Activated CD4-positive, alpha-beta memory T cell treated with anti-CD3 and anti-CD28 coated beads for 36 hours (primary cell): ENCODE data around the gene DDC. TPM values are rescaled to one million over a fixed set of nuclear protein-coding genes. Genes with fewer than 3 reads are reported as not detected.

ENCODE experiments used
- CTCF ChIA-PET: fragments of 350-600 bp; sonication (Branson Sonifier 250); formaldehyde crosslinking; loops from one replicate; lab custom pipeline; 2021; ENCODE audit warnings: antibody characterized with exemption, inconsistent platforms; lab: Charles Lee
- POLR2A ChIA-PET: fragments of 350-600 bp; sonication (Branson Sonifier 250); formaldehyde crosslinking; loops from one replicate; lab custom pipeline; 2021; ENCODE audit warnings: antibody characterized with exemption; lab: Charles Lee
- DNase-seq: peaks from one replicate; pipeline ENCODE4 v3.0.0-alpha.2; 2020
- H3K27ac Mint-ChIP-seq: one replicate; pipeline ENCODE4 v1.8.0; 2021; ENCODE audit warnings: mixed read lengths
- H3K27me3 Mint-ChIP-seq: one replicate; pipeline ENCODE4 v1.8.0; 2021; ENCODE audit warnings: mixed read lengths
- H3K36me3 Mint-ChIP-seq: one replicate; pipeline ENCODE4 v1.8.0; 2021; ENCODE audit warnings: mixed read lengths
- H3K4me1 Mint-ChIP-seq: one replicate; pipeline ENCODE4 v1.8.0; 2021; ENCODE audit warnings: low read depth, mixed read lengths
- H3K4me3 Mint-ChIP-seq: one replicate; pipeline ENCODE4 v1.8.0; 2021; ENCODE audit warnings: mild to moderate bottlenecking, mixed read lengths
- H3K9me3 Mint-ChIP-seq: one replicate; pipeline ENCODE4 v1.8.0; 2021; ENCODE audit warnings: mixed read lengths
- intact Hi-C: fragments of 100-400 bp; cut with micrococcal nuclease; formaldehyde crosslinking; loops from one replicate; pipeline ENCODE4 v1.15.1; 2023
- total RNA-seq, 2 experiments: library from RNA; stranded (reverse); gene quantifications; one replicate each; pipeline ENCODE4 v1.2.3, GENCODE V29; 2021

Gene DDC
- total RNA-seq, 2 experiments from 2014 or later, result not detected

- H3K27me3 Mint-ChIP-seq, result no peaks in the 10 kb centered on the region
- H3K4me3 Mint-ChIP-seq, result no peak overlapping the region
- H3K27ac Mint-ChIP-seq, result no peak overlapping the region
- intact Hi-C loops, result no loop called here
- no peaks in the 10 kb centered on the region for H3K4me1 Mint-ChIP-seq
- CTCF ChIA-PET, result no interaction called here
- no peaks in the 10 kb centered on the region for H3K9me3 Mint-ChIP-seq
- POLR2A ChIA-PET, result no interaction called here
- no peak for DNase-seq
- H3K36me3 Mint-ChIP-seq, result no peaks in the 10 kb centered on the region
Measured at GRCh38 chr7:50504646-50505546, 60.3 kb downstream of the DDC start.

DNA sequence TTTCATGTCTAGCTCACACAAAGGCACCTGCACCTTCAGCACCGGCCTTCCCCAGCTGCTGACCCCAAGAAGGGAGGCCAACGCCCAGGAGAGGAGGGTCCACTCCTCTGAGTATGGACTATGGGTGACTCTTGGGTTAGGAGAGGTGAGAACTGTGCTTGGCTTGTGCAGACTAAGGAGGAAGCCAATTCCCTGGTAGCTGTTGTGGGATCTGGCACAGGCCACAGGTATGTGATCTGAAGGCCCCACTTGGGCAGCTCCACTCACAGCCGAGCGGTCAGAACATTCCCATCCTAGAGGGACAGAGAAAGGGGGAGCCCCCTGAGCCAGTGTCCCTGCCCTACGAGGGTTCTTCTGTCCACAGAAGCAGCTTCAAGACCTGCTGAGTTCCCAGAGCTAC lies 62.3 kb downstream of the DDC start:
- Mint-ChIP-seq H3K9me3 (no peaks in the 10 kb centered on the region), H3K4me1 (no peaks in the 10 kb centered on the region), H3K27me3 (peaks cover 9% of the 10 kb centered on the region), H3K36me3 (no peaks in the 10 kb centered on the region), H3K4me3 (no peak overlapping the region), H3K27ac (no peak overlapping the region)
- no peak for DNase-seq
- ChIA-PET POLR2A (no interaction called here), CTCF (interaction anchor here (0.7 to 1.6 kb wide), 3 partner anchors 9 to 36 kb away, joined by 3 to 5 read pairs (median 3); no protein-coding TSS in a partner anchor)
- intact Hi-C loops, result no loop called here

DNA sequence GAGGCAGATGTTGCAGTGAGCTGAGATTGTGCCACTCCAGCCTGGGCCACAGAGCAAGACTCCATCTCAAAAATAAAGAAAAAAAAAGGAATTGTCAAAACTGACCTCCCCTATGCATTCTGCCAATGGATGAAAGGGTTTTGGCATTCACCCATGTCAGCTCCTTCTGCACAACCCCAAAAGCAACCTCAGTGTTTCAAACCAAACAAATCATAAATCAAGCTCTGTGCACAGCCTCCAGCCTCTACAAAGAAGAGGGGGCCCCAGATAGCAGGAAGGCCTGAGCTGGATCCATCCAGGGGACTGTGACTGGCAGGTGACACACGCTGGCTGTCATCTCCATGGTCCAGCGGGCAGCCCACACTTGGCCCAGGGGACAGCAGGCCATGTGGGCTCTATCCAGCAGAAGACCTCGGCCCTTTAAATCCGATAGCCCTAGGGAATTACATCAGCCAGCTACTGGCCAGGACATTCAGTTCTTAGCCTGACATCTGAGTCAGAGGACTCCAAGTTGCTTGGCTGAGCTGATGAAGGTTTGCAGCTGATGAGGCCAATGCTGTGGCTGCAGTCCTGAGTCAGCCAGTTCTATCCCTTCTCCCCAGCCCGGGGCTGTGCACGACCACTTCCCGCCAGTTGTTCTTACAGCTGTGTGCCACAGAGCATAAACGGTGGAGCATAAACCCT lies 63.1 kb downstream of the DDC start:
- H3K27ac Mint-ChIP-seq, result no peak overlapping the region
- intact Hi-C loops, result no loop called here
- no peaks in the 10 kb centered on the region for H3K9me3 Mint-ChIP-seq
- H3K36me3 Mint-ChIP-seq, result no peaks in the 10 kb centered on the region
- ChIA-PET POLR2A (no interaction called here), CTCF (interaction anchor here (1.4 to 1.6 kb wide), 2 partner anchors 34 to 35 kb away, joined by 3 to 5 read pairs; no protein-coding TSS in a partner anchor)
- peaks cover 16% of the 10 kb centered on the region for H3K27me3 Mint-ChIP-seq
- no peak for DNase-seq
- H3K4me3 Mint-ChIP-seq, result no peak overlapping the region
- peaks cover under 1% of the 10 kb centered on the region for H3K4me1 Mint-ChIP-seq

DNA sequence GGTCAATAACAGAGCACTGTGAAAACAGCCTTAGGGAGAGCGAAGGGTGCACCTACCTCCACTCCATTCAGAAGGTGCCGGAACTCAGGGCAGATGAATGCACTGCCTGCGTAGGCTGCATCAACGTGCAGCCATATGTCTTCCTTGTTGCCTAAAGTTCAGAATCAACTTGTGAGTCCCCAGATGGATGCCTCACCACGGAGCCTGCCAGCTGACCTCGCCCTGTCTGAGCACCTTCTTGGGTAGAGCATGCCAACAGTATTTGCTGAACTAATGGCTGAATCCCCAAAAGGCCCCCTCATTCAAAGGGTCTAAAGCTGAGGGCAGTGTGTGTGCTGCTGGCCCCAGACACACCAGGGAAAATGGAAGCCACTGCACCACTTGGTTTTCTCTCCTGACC lies 66.1 kb downstream of the DDC start:
- no peak overlapping the region for H3K27ac Mint-ChIP-seq
- H3K36me3 Mint-ChIP-seq, result no peaks in the 10 kb centered on the region
- H3K9me3 Mint-ChIP-seq, result no peaks in the 10 kb centered on the region
- ChIA-PET POLR2A (no interaction called here), CTCF (no interaction called here)
- no peak overlapping the region for H3K4me3 Mint-ChIP-seq
- peaks cover 3% of the 10 kb centered on the region for H3K4me1 Mint-ChIP-seq
- DNase-seq, result no peak
- peaks cover 18% of the 10 kb centered on the region for H3K27me3 Mint-ChIP-seq
- intact Hi-C loops, result no loop called here

GRCh38 chr7:50497968-50498367 lies 67.2 kb downstream of the DDC start:
- Mint-ChIP-seq H3K27me3 (peaks cover 21% of the 10 kb centered on the region), H3K36me3 (no peaks in the 10 kb centered on the region), H3K27ac (no peak overlapping the region), H3K9me3 (no peaks in the 10 kb centered on the region), H3K4me3 (no peak overlapping the region), H3K4me1 (peaks cover 3% of the 10 kb centered on the region)
- POLR2A ChIA-PET, result no interaction called here
- intact Hi-C loops, result no loop called here
- no peak for DNase-seq
- CTCF ChIA-PET, result no interaction called here

DNA sequence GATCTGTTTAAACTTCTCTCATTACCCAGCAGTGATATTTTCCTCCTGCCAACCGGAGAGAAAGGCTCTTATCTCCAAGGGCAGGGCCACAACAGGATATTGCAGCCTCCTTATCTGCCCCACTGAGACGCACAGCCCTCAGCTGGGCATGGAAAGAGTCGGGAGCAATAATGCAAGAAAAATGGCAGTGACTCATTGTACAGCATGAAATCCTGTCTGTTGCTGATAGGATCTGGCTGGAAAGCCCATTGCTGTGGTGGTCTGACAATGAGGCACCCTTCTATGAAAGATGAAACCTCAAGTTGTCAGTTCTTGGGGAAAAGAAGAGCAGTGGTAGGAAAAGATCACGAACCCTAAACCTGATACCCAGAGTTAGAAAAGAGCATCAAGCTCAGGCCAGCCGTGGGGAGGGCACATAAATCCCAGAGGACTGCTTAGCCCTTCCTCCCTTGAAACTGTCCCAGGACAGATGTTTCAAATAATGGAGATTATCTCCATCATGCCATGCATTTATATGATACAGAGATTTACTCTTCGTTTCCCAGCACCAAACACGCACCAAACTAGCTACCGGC lies 68.0 kb downstream of the DDC start:
- Mint-ChIP-seq H3K9me3 (no peaks in the 10 kb centered on the region), H3K36me3 (no peaks in the 10 kb centered on the region), H3K27ac (no peak overlapping the region), H3K4me3 (no peak overlapping the region), H3K27me3 (peaks cover 24% of the 10 kb centered on the region), H3K4me1 (peaks cover 3% of the 10 kb centered on the region)
- intact Hi-C loops, result no loop called here
- POLR2A ChIA-PET, result no interaction called here
- CTCF ChIA-PET, result interaction anchor here (1.3 kb wide), 1 partner anchor 29 kb away, joined by 4 read pairs; no protein-coding TSS in a partner anchor
- DNase-seq, result no peak

DNA sequence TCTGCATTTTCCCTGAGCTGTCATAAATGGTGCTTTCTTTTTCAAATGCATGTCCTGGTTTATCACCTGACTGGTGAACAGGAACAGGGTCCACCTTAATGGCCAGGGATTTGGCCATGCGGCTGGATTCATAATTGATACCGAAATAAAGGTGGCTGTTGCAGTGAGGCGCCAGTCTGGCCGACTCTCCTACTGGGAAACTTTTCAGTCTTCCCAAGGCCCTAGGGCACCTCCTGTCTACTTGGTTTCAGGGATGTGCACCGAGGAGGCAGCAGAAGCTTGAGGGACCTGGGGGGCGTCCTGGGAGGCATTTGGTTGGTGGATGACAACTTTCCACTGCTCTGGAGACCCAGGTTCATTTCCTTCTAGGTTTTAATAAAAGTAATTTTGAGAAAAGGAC lies 68.6 kb downstream of the DDC start:
- intact Hi-C loops, result no loop called here
- Mint-ChIP-seq H3K4me1 (peaks cover 3% of the 10 kb centered on the region), H3K27ac (no peak overlapping the region), H3K9me3 (no peaks in the 10 kb centered on the region), H3K27me3 (peaks cover 24% of the 10 kb centered on the region), H3K36me3 (no peaks in the 10 kb centered on the region), H3K4me3 (no peak overlapping the region)
- ChIA-PET CTCF (interaction anchor here (1.3 kb wide), 1 partner anchor 28 kb away, joined by 4 read pairs; no protein-coding TSS in a partner anchor), POLR2A (interaction anchor here (0.6 kb wide), 1 partner anchor 31 kb away, joined by 3 read pairs; no protein-coding TSS in a partner anchor)
- DNase-seq, result no peak

DNA sequence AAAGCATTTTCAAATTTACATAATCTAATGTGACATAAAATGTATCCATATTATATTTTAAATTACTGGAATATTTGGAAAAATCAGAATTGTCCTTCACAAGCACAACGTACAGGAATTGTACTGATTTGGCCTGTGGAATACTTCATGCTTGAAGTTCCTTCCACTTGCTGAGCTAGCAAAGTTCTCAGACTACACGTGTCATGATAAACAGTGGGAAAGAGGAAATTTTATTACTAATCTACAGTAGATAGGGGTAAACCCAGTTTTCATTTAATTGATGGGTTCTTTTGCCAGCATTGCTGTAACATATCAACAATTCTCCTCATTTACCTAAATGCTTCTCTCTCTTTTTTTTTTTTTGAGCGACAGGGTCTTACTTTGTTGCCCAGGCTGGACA lies 69.5 kb downstream of the DDC start:
- no peak overlapping the region for H3K27ac Mint-ChIP-seq
- H3K4me3 Mint-ChIP-seq, result no peak overlapping the region
- peaks cover 3% of the 10 kb centered on the region for H3K4me1 Mint-ChIP-seq
- H3K27me3 Mint-ChIP-seq, result peaks cover 24% of the 10 kb centered on the region
- no peaks in the 10 kb centered on the region for H3K9me3 Mint-ChIP-seq
- H3K36me3 Mint-ChIP-seq, result no peaks in the 10 kb centered on the region
- CTCF ChIA-PET, result interaction anchor here (1.0 to 1.3 kb wide), 2 partner anchors 28 to 646 kb away, joined by 4 read pairs; no protein-coding TSS in a partner anchor
- intact Hi-C loops, result no loop called here
- DNase-seq, result no peak
- POLR2A ChIA-PET, result interaction anchor here (0.6 kb wide), 1 partner anchor 31 kb away, joined by 3 read pairs; no protein-coding TSS in a partner anchor

DNA sequence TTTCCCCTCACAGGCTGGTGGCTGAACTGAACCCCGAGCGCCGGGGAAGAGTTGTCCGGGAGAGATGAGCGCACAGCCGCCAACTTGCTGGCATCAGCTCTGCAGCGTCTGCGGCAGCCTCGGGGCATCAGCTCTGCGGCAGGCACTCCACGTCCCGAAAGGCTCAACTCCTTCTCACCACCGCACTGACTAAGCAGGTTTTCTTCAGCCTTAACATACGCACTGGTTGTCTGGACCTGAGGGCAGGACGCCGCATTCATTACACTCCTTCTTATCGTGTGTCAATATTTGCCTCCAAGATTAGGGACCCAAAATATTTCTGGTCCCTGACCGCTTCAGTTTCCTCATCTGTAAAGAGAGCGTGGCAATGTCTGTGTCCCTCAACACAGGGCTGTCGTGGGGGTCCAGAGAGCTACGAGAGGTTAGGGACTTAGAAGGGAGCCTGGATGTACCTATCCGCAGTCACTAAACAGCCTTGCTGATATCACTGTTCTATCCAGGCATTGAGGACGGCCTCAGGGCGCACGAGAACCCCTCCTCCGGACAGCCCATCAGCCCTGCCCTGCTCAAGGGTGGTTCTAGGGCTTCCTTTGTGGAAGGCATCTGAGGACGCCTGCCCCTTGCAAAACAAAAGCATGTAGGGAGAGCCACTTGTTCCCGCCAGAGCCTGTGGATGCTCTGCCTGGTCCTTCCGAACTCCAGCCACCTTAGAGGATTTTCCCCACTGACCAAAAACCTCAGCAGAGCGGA lies 72.3 kb downstream of the DDC start:
- ChIA-PET CTCF (no interaction called here), POLR2A (no interaction called here)
- Mint-ChIP-seq H3K4me3 (no peak overlapping the region), H3K27me3 (peaks cover 15% of the 10 kb centered on the region), H3K36me3 (no peaks in the 10 kb centered on the region), H3K9me3 (no peaks in the 10 kb centered on the region), H3K27ac (no peak overlapping the region), H3K4me1 (peaks cover 3% of the 10 kb centered on the region)
- intact Hi-C loops, result no loop called here
- no peak for DNase-seq

- H3K4me3 Mint-ChIP-seq, result no peak overlapping the region
- H3K36me3 Mint-ChIP-seq, result no peaks in the 10 kb centered on the region
- peaks cover 6% of the 10 kb centered on the region for H3K27me3 Mint-ChIP-seq
- H3K4me1 Mint-ChIP-seq, result peaks cover under 1% of the 10 kb centered on the region
- POLR2A ChIA-PET, result no interaction called here
- no peak for DNase-seq
- intact Hi-C loops, result no loop called here
- H3K9me3 Mint-ChIP-seq, result no peaks in the 10 kb centered on the region
- no peak overlapping the region for H3K27ac Mint-ChIP-seq
- CTCF ChIA-PET, result no interaction called here
Measured at GRCh38 chr7:50491943-50492342, 73.3 kb downstream of the DDC start.

DNA sequence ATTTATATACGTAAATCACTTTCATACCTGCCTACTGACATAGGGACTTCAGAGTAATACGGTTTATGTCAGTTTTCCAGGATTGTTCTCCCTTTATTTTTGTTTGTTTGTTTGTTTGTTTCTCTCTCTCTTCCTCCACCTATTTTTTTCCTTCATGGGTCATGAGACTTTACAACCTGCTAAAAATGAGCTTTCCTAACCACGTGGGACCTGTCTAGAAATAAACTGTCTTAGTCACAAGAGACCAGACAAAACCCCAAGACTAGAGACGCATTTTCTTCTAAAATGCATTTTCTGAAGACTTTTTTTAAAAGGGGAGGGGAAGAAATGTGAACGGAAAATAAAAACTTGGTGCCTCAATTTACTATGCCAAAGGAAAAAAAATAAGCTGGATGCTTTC lies 74.0 kb downstream of the DDC start:
- Mint-ChIP-seq H3K4me1 (no peaks in the 10 kb centered on the region), H3K27me3 (peaks cover 5% of the 10 kb centered on the region), H3K4me3 (no peak overlapping the region), H3K27ac (no peak overlapping the region), H3K9me3 (no peaks in the 10 kb centered on the region), H3K36me3 (no peaks in the 10 kb centered on the region)
- DNase-seq, result no peak
- ChIA-PET POLR2A (no interaction called here), CTCF (no interaction called here)
- intact Hi-C loops, result no loop called here
